Measurements from ENCODE around the gene OXNAD1.

- TF ChIP-seq NRF1 (IDR thresholded peaks at IDR 0.05; ENCODE audit: low read depth, low read length) (no peak), CTCF (IDR thresholded peaks at IDR 0.05) (no peak), SIN3A (IDR thresholded peaks at IDR 0.05; ENCODE audit: borderline replicate concordance, low read depth, low read length) (no peak), EP300 (IDR thresholded peaks at IDR 0.05; ENCODE audit: borderline replicate concordance in 1 of 2, low read depth in 1 of 2, low read length in 1 of 2) (no peak), EZH2phosphoT487 (IDR thresholded peaks at IDR 0.05; ENCODE audit: borderline replicate concordance, low read depth) (no peak), TAF1 (IDR thresholded peaks at IDR 0.05; ENCODE audit: borderline replicate concordance, low read depth, low read length) (no peak), CHD2 (IDR thresholded peaks at IDR 0.05; ENCODE audit: low read length, partially characterized antibody) (no peak), POLR2AphosphoS5 (IDR thresholded peaks at IDR 0.05; ENCODE audit: low read depth, low read length) (no peak), USF1 (IDR thresholded peaks at IDR 0.05; ENCODE audit: borderline replicate concordance, low read depth) (no peak), GABPA (IDR thresholded peaks at IDR 0.05; ENCODE audit: low read depth) (no peak), TCF12 (IDR thresholded peaks at IDR 0.05) (no peak), FOSL2 (IDR thresholded peaks at IDR 0.05; ENCODE audit: borderline replicate concordance, low read depth) (no peak), MAX (IDR thresholded peaks at IDR 0.05; ENCODE audit: low read depth) (no peak)
Measured at GRCh38 chr3:16299746-16300145, 34.7 kb downstream of the OXNAD1 start.
